GM12865 (cell line): ENCODE results near the gene BTRC.

Source experiments
- DNase-seq: peaks from one replicate; pipeline ENCODE4 v3.0.0; 2010; ENCODE audit warnings: low read depth
- H3K4me3 ChIP-seq: 2 replicates; pipeline ENCODE4 v1.5.1; 2011; ENCODE audit warnings: mild to moderate bottlenecking, low read depth, low read length, control low read depth
- TF ChIP-seq, protein P1 (sequence below): IDR thresholded peaks from 2 replicates; pipeline ENCODE4 v1.5.1; 2011; ENCODE audit warnings: low read length, control low read depth, low read depth, inconsistent platforms; ENCODE audit not compliant: insufficient read depth; ENCODE audit errors: missing control alignments

The BTRC gene

GRCh38 chr10:101442456-101442800 is 88.5 kb downstream of the BTRC start:
- no peak overlapping the region for H3K4me3 ChIP-seq
- TF ChIP-seq, protein P1, sequence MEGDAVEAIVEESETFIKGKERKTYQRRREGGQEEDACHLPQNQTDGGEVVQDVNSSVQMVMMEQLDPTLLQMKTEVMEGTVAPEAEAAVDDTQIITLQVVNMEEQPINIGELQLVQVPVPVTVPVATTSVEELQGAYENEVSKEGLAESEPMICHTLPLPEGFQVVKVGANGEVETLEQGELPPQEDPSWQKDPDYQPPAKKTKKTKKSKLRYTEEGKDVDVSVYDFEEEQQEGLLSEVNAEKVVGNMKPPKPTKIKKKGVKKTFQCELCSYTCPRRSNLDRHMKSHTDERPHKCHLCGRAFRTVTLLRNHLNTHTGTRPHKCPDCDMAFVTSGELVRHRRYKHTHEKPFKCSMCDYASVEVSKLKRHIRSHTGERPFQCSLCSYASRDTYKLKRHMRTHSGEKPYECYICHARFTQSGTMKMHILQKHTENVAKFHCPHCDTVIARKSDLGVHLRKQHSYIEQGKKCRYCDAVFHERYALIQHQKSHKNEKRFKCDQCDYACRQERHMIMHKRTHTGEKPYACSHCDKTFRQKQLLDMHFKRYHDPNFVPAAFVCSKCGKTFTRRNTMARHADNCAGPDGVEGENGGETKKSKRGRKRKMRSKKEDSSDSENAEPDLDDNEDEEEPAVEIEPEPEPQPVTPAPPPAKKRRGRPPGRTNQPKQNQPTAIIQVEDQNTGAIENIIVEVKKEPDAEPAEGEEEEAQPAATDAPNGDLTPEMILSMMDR, result no peak
- no peak for DNase-seq

DNA sequence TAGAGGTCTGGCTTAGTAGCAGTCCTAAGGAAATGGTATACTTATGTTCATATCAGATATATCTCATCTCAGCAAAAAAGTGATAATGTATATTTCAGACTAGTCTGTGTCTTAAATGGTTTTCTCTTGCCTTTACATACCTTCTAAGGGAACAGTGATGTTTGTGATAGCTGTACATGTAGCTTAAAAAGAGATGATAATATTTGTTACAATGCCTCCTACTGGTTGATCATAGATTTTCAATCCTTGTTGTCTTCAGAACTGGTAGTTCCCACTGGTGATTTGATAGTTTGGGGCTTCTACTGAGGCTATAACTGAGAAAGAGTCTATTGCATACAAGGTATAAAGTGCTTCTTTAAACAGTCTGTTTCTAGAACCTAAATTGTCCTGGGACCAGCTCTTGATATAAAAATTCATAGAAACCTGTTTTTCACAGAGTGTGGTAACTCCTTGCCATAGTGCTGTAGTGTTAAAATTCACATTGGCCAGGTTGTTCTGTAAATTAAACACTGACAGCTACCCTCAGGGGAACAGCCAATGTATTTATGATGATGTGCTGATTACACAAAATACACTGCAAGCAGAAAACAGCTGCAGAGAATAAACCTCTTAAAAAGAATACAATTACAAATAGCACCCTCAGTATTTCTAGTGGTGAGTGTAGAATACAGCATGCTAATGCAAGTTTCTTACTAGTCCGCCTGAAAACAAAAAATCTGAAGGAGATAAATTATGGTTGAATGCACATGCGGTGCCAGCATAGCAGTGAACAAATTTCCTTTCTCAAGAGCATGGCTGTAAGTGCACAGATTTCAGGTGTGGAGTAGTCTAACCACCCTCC is 90.3 kb downstream of the BTRC start:
- peak; percentile 10 for DNase-seq
- H3K4me3 ChIP-seq, result no peak overlapping the region
- TF ChIP-seq, protein P1, result no peak

DNA sequence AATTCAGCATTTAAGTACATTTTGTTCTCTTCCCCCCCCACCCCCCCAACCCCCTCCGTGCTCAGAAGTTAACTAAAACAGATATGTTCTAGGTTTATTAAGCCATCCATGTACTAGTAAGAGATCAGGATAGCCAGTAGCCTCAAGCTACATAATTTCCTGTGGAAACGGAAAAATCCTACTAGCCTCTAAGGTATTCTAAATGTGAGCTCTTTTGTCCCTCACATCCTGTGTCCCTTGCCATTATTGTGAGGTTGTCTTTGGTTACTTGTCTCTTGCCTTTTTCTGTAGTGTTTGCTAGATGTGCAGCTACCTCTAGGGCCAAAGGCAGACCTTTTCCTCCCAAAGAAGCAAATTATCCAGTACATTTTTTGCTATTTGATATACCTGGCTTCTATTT is 92.1 kb downstream of the BTRC start:
- H3K4me3 ChIP-seq, result no peak overlapping the region
- TF ChIP-seq, protein P1, result no peak
- no peak for DNase-seq

- no peak for DNase-seq
- no peak overlapping the region for H3K4me3 ChIP-seq
- TF ChIP-seq, protein P1, result no peak
Measured at GRCh38 chr10:101446947-101447346, 93.0 kb downstream of the BTRC start.

GRCh38 chr10:101447477-101447876 is 93.5 kb downstream of the BTRC start:
- no peak overlapping the region for H3K4me3 ChIP-seq
- TF ChIP-seq, protein P1, result no peak
- no peak for DNase-seq

- no peak for DNase-seq
- TF ChIP-seq, protein P1, result no peak
- no peak overlapping the region for H3K4me3 ChIP-seq
Measured at GRCh38 chr10:101450277-101451080, 96.5 kb downstream of the BTRC start.
